Transverse colon (tissue), 4 donors: ENCODE data around the gene RALGDS. TPM values are rescaled to one million over a fixed set of nuclear protein-coding genes. Genes with fewer than 3 reads are reported as not detected.
A peak's percentile ranks its signal among the peaks of the same experiment; 100 is the strongest.

Experiments
- DNase-seq: peaks from one replicate; pipeline ENCODE4 v3.0.0-alpha.2; 2019
- H3K27ac ChIP-seq, 4 donors: fragments of 200-600 bp; sonication (generic); 2 replicates each; pipeline ENCODE4 v1.5.1; 2016 to 2018; ENCODE audit warnings: inconsistent platforms in 4 of 4
- H3K27me3 ChIP-seq: fragments of 200-600 bp; sonication (generic); 2 replicates; pipeline ENCODE4 v1.5.1; 2017; ENCODE audit warnings: inconsistent platforms
- H3K36me3 ChIP-seq, 4 donors: fragments of 200-600 bp; sonication (generic); 2 replicates each; pipeline ENCODE4 v1.5.1; 2017 to 2019; ENCODE audit warnings: inconsistent platforms in 4 of 4
- H3K4me1 ChIP-seq, 4 donors: fragments of 200-600 bp; sonication (generic); 2 replicates each; pipeline ENCODE4 v1.5.1; 2017 to 2020; ENCODE audit warnings: inconsistent platforms in 4 of 4
- H3K4me3 ChIP-seq, 4 donors: fragments of 200-600 bp; sonication (generic); 1 replicate in 1 of 4; 2 replicates in 3 of 4; pipeline versions ENCODE4 v1.5.1 to v1.6.1; 2017 to 2019; ENCODE audit warnings: inconsistent platforms in 4 of 4
- H3K9me3 ChIP-seq, 2 donors: fragments of 200-600 bp; sonication (generic); 2 replicates each; pipeline ENCODE4 v1.5.1; 2017 to 2019; ENCODE audit warnings: inconsistent platforms in 2 of 2
- CTCF ChIP-seq, 5 experiments: fragments of 200-600 bp in 3 of 5; fragments of 450-650 bp in 2 of 5; sonication (generic) in 3 of 5; IDR thresholded peaks; 1 replicate in 2 of 5; 2 replicates in 3 of 5; pipeline ENCODE4 v1.5.1; 2016 to 2017; ENCODE audit warnings: antibody characterized with exemption in 5 of 5, inconsistent platforms in 3 of 5, mild to moderate bottlenecking in 2 of 5, moderate library complexity in 1 of 5
- EP300 ChIP-seq: sonication (generic); formaldehyde crosslinking; IDR thresholded peaks from one replicate; pipeline ENCODE4 v1.6.1; 2017; ENCODE audit warnings: antibody characterized with exemption, low read depth
- POLR2A ChIP-seq: fragments of 450-650 bp; IDR thresholded peaks from one replicate; pipeline ENCODE4 v1.6.1; 2016; ENCODE audit warnings: antibody characterized with exemption, mild to moderate bottlenecking, moderate library complexity
- POLR2AphosphoS5 ChIP-seq, 3 donors: sonication (generic); formaldehyde crosslinking; IDR thresholded peaks; one replicate each; pipeline ENCODE4 v1.6.1; 2016; ENCODE audit warnings: antibody characterized with exemption in 3 of 3
- WGBS, 2 donors: methylation state at CpG; one replicate each; pipeline ENCODE4 v1.1.5; 2018; ENCODE audit warnings: low coverage in 1 of 2; 5-methylcytosine and 5-hydroxymethylcytosine counted together
- in situ Hi-C, 4 donors: fragments of 200-750 bp; cut with MboI; loops; one replicate each; pipeline versions ENCODE4 v1.15.0 to v1.15.1; 2017; ENCODE audit warnings: low sequenced_read_pairs in 3 of 4, low pct_ligation_motif_present in 1 of 4, low pct_unique_long_range_greater_than_20kb in 1 of 4
- intact Hi-C: fragments of 100-400 bp; cut with DNase I; formaldehyde crosslinking; loops from one replicate; pipeline ENCODE4 v1.15.1; 2023; ENCODE audit warnings: low total_unique reads
- total RNA-seq, 4 donors: library from RNA; depleted of rRNA; stranded (reverse); fragments of >200 nt; gene quantifications; one replicate each; pipeline ENCODE4 v1.1.0, GENCODE V29; 2016

RALGDS gene
- total RNA-seq, 4 donors from 2014 or later, result 50.5 to 233 (median 58.2) TPM

- in situ Hi-C loops, result no loop called here
- H3K4me1 ChIP-seq, result peaks cover 66 to 91% (median 70%) of the 10 kb centered on the region in 4 donors
These were observed 19.6 kb upstream of the RALGDS start for GRCh38 chr9:133140606-133141005.

GRCh38 chr9:133140174-133140505, 19.1 kb upstream of the RALGDS start:
- H3K27me3 ChIP-seq, result no peaks in the 10 kb centered on the region
- H3K4me3 ChIP-seq, result no peak overlapping the region
- H3K9me3 ChIP-seq, result no peaks in the 10 kb centered on the region
- H3K36me3 ChIP-seq, result no peaks in the 10 kb centered on the region
- 50% methylated on average over 4 of the region's 4 CpGs; no CpG with 5 or more reads in 1 of the 2 donors for WGBS, 2 donors
- peak overlapping the region in 3 of 4 donors; percentile 36 to 96 (median 52) for H3K27ac ChIP-seq
- intact Hi-C loops (loop anchor here (10.0 kb wide), 1 partner anchor 95 kb away; no protein-coding TSS in a partner anchor), in situ Hi-C loops (no loop called here)
- peaks cover 69 to 96% (median 75%) of the 10 kb centered on the region in 4 donors for H3K4me1 ChIP-seq
- DNase-seq, result peak; percentile 72
- TF ChIP-seq POLR2AphosphoS5 (IDR thresholded peaks at IDR 0.05) (no peak), POLR2A (no peak), CTCF (IDR thresholded peaks at IDR 0.05) (no peak), EP300 (no peak)

More at GRCh38 chr9:133140606-133141005, 19.6 kb upstream of the RALGDS start:
- TF ChIP-seq POLR2A, result no peak
- Histone ChIP-seq H3K36me3 (no peaks in the 10 kb centered on the region), H3K4me3 (no peak overlapping the region), H3K27ac (peak overlapping the region in 3 of 4 donors; percentile 36 to 96 (median 52)), H3K27me3 (no peaks in the 10 kb centered on the region), H3K9me3 (no peaks in the 10 kb centered on the region)
- 77% methylated on average over 2 of the region's 14 CpGs; no CpG with 5 or more reads in 1 of the 2 donors for WGBS, 2 donors
- intact Hi-C loops, result loop anchor here (10.0 kb wide), 1 partner anchor 96 kb away; no protein-coding TSS in a partner anchor
- no peak for DNase-seq

GRCh38 chr9:133139246-133140173, 18.5 kb upstream of the RALGDS start:
- Histone ChIP-seq H3K27ac (peak overlapping the region in 3 of 4 donors; percentile 6 to 96 (median 52)), H3K4me1 (peaks cover 69 to 96% (median 77%) of the 10 kb centered on the region in 4 donors), H3K27me3 (no peaks in the 10 kb centered on the region), H3K4me3 (no peak overlapping the region), H3K36me3 (no peaks in the 10 kb centered on the region), H3K9me3 (no peaks in the 10 kb centered on the region)
- 82% methylated on average over 24 of the region's 24 CpGs; no CpG with 5 or more reads in 1 of the 2 donors for WGBS, 2 donors
- intact Hi-C loops (loop anchor here (10.0 kb wide), 1 partner anchor 95 kb away; no protein-coding TSS in a partner anchor), in situ Hi-C loops (no loop called here)
- DNase-seq, result no peak
- TF ChIP-seq POLR2AphosphoS5 (IDR thresholded peaks at IDR 0.05) (no peak), POLR2A (no peak), EP300 (no peak), CTCF (IDR thresholded peaks at IDR 0.05) (no peak)

- 83 to 95% methylated on average over 3 to 14 of the region's 16 CpGs for WGBS, 2 donors
- Histone ChIP-seq H3K4me1 (peaks cover 70 to 98% (median 79%) of the 10 kb centered on the region in 4 donors), H3K27me3 (no peaks in the 10 kb centered on the region), H3K36me3 (no peaks in the 10 kb centered on the region), H3K27ac (peak overlapping the region; percentile 93 to 97 (median 96)), H3K4me3 (no peak overlapping the region), H3K9me3 (no peaks in the 10 kb centered on the region)
- in situ Hi-C loops, result no loop called here
- intact Hi-C loops, result no loop called here
- no peak for TF ChIP-seq POLR2A
- no peak for TF ChIP-seq POLR2AphosphoS5 (IDR thresholded peaks at IDR 0.05)
- TF ChIP-seq CTCF (IDR thresholded peaks at IDR 0.05), result no peak
- TF ChIP-seq EP300, result no peak
- DNase-seq, result no peak
These were observed 16.6 kb upstream of the RALGDS start for GRCh38 chr9:133137451-133138231.
